HepG2 (cell line): Measurements from ENCODE around the gene EIF5A2. TPM values are rescaled to one million over a fixed set of nuclear protein-coding genes. Genes with fewer than 3 reads are reported as not detected.
A peak's percentile ranks its signal among the peaks of the same experiment; 100 is the strongest.

Experiments
- FOXK2 ChIP-seq: fragments of 450-650 bp; IDR thresholded peaks from 2 replicates; pipeline ENCODE4 v1.6.1; 2016
- IRX3 ChIP-seq: sonication (generic); formaldehyde crosslinking; IDR thresholded peaks from 2 replicates; pipeline ENCODE4 v1.8.1; 2023; ENCODE audit warnings: mild to moderate bottlenecking, low read depth, missing genetic modification reagents, borderline replicate concordance
- MED13 ChIP-seq: sonication (generic); formaldehyde crosslinking; IDR thresholded peaks from 2 replicates; pipeline ENCODE4 v1.5.0; 2020; ENCODE audit warnings: missing genetic modification reagents
- NFE2L2 ChIP-seq: fragments of 150-350 bp; IDR thresholded peaks from 2 replicates; pipeline ENCODE4 v1.6.1; 2014; ENCODE audit warnings: low read length
- PPARG ChIP-seq: conservative IDR thresholded peaks from 2 replicates; pipeline ENCODE4 v1.6.1; 2016; ENCODE audit warnings: missing biosample characterization, missing genetic modification reagents
- REXO4 ChIP-seq: sonication (generic); formaldehyde crosslinking; IDR thresholded peaks from 2 replicates; pipeline ENCODE4 v1.8.0; 2022; ENCODE audit warnings: missing genetic modification reagents, mild to moderate bottlenecking, borderline replicate concordance
- SNRNP70 ChIP-seq: fragments of 200-400 bp; formaldehyde crosslinking; IDR thresholded peaks from 2 replicates; pipeline ENCODE4 v1.6.1; 2017; ENCODE audit warnings: mild to moderate bottlenecking, low read depth, low read length, moderate library complexity
- SPEN ChIP-seq: sonication (generic); formaldehyde crosslinking; IDR thresholded peaks from 2 replicates; pipeline ENCODE4 v1.5.1; 2020; ENCODE audit warnings: low read depth, mild to moderate bottlenecking, missing genetic modification reagents
- SRSF1 ChIP-seq: fragments of 200-400 bp; formaldehyde crosslinking; optimal IDR thresholded peaks from 2 replicates; pipeline ENCODE3; 2017; ENCODE audit warnings: mild to moderate bottlenecking, low read depth, low read length, moderate library complexity
- SRY ChIP-seq: sonication (generic); formaldehyde crosslinking; IDR thresholded peaks from 2 replicates; pipeline ENCODE4 v1.8.0; 2022; ENCODE audit warnings: mild to moderate bottlenecking, missing genetic modification reagents
- TBX3 ChIP-seq: fragments of 450-650 bp; IDR thresholded peaks from 2 replicates; pipeline ENCODE4 v1.6.1; 2017; ENCODE audit warnings: antibody characterized with exemption, mild to moderate bottlenecking, inconsistent platforms, borderline replicate concordance
- TOPORS ChIP-seq: sonication (generic); formaldehyde crosslinking; IDR thresholded peaks from 2 replicates; pipeline ENCODE4 v1.8.0; 2023; ENCODE audit warnings: mild to moderate bottlenecking, missing genetic modification reagents
- ZFP62 ChIP-seq: sonication (generic); formaldehyde crosslinking; IDR thresholded peaks from 2 replicates; pipeline ENCODE4 v1.4.0; 2020; ENCODE audit warnings: missing genetic modification reagents
- ZNF10 ChIP-seq: sonication (generic); formaldehyde crosslinking; IDR thresholded peaks from 2 replicates; pipeline ENCODE4 v1.4.0; 2020; ENCODE audit warnings: mild to moderate bottlenecking, low read depth, missing genetic modification reagents, borderline replicate concordance
- ZNF549 ChIP-seq: sonication (generic); formaldehyde crosslinking; IDR thresholded peaks from 2 replicates; pipeline ENCODE4 v1.5.0; 2020; ENCODE audit warnings: missing genetic modification reagents
- ZNF879 ChIP-seq: sonication (generic); formaldehyde crosslinking; IDR thresholded peaks from 2 replicates; pipeline ENCODE4 v1.8.1; 2023; ENCODE audit warnings: missing genetic modification reagents
- ZSCAN25 ChIP-seq: sonication (generic); formaldehyde crosslinking; IDR thresholded peaks from 2 replicates; pipeline ENCODE4 v1.8.0; 2022; ENCODE audit warnings: mild to moderate bottlenecking, missing genetic modification reagents
- polyA plus RNA-seq, 8 experiments: library from polyadenylated mRNA; depleted of rRNA in 3 of 8; stranded (reverse) in 7 of 8; unstranded in 1 of 8; fragments of >200 nt; fragmentation: Illumina TruSeq in 4 of 8; extraction: Trizol in 4 of 8; gene quantifications; 2 replicates each; pipeline versions ENCODE4 v1.2.1 to v1.2.3, GENCODE V29; 2011 to 2016; ENCODE audit warnings: low read depth in 4 of 8, missing spikeins in 1 of 8, mixed read lengths in 1 of 8; ENCODE audit not compliant: insufficient read depth in 1 of 8
- total RNA-seq, 5 experiments: library from RNA; depleted of rRNA; stranded (reverse); fragments of >200 nt; fragmentation: Illumina TruSeq; extraction: Trizol; gene quantifications; 2 replicates each; pipeline ENCODE4 v1.2.3, GENCODE V29; 2016; ENCODE audit warnings: low read depth in 1 of 5
- TF ChIP-seq, protein P1 (sequence below): sonication (generic); formaldehyde crosslinking; IDR thresholded peaks from 2 replicates; pipeline ENCODE4 v1.5.0; 2020; ENCODE audit warnings: missing genetic modification reagents
- TF ChIP-seq, protein P2 (sequence below): sonication (generic); formaldehyde crosslinking; IDR thresholded peaks from 2 replicates; pipeline ENCODE4 v1.4.0; 2020; ENCODE audit warnings: mild to moderate bottlenecking, missing genetic modification reagents
- TF ChIP-seq, protein P3 (sequence below): sonication (generic); formaldehyde crosslinking; IDR thresholded peaks from 2 replicates; pipeline ENCODE4 v1.5.0; 2020; ENCODE audit warnings: mild to moderate bottlenecking, missing genetic modification reagents

EIF5A2 gene
- total and polyA plus RNA-seq, 2 of the 13 experiments (the other 11 are each of a cell fraction or from before 2014, with no cell fraction given), result 3.5 to 9.4 TPM

DNA sequence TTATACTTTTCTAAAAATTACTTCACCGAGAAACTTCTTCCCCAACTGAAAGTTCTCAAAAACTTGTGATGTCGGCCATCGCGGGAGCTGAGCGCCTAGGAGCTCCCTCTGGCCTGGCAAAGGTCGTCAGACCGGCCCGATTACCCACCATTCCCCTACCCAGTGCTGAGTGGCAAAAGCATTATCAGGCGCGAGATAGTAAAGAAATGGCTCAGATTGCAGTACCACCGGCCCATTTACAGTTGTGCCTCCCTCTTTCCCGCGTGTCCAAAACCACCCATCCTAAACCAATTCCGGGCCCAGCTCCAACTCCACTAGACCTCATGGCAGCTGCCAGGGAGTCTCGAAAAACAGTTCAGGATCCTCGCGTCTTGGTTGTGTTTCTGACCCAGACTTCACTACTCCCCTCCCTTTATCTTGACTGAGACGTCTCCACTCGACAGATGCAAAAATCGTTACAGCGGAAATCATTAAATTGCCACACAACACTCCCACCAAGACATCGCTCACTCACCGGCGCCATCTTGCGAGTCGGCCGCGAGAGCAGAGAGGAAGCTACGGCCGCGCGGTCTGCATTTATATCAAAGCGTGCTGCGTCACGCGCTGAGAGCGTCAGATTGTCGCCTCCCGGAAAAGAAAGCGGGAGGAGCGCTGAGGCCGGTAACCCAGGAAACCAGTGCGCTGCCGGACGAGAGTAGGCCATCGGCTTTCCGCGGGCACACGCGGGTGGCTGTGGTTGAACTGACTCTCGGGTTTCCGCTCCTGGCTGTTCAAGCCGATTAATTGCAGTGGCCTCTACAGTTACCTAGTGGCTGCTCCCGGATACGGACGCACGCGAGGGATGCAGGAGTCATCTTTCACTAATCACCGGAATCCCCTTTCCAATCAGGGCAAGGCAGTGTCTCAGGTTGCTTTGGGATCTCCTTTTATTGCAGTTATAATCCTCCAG, 38.5 kb downstream of the EIF5A2 start, which contains the start of gene RPL22L1 (continued):
- TF ChIP-seq, protein P1, sequence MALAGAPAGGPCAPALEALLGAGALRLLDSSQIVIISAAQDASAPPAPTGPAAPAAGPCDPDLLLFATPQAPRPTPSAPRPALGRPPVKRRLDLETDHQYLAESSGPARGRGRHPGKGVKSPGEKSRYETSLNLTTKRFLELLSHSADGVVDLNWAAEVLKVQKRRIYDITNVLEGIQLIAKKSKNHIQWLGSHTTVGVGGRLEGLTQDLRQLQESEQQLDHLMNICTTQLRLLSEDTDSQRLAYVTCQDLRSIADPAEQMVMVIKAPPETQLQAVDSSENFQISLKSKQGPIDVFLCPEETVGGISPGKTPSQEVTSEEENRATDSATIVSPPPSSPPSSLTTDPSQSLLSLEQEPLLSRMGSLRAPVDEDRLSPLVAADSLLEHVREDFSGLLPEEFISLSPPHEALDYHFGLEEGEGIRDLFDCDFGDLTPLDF (CRISPR knock-in tag), result peak; percentile 14; the same call in 1 of the 2 replicates
- TF ChIP-seq ZNF10 (CRISPR knock-in tag) (no peak), IRX3 (CRISPR knock-in tag) (no peak; the same call in 1 of the 2 replicates), SRY (CRISPR knock-in tag) (peak; percentile 89), REXO4 (CRISPR knock-in tag) (no peak), ZNF549 (CRISPR knock-in tag) (no peak), PPARG (CRISPR knock-in tag) (peak; percentile 65), TBX3 (no peak), FOXK2 (no peak), SPEN (CRISPR knock-in tag) (peak; percentile 84; the same call in 1 of the 2 replicates), MED13 (CRISPR knock-in tag) (0 out of 2 replicates have a peak, but pooled peaks have one; percentile 23), NFE2L2 (0 out of 2 replicates have a peak, but pooled peaks have one; percentile 5), TOPORS (CRISPR knock-in tag) (peak; percentile 83; the same call in 1 of the 2 replicates), ZFP62 (CRISPR knock-in tag) (no peak), SNRNP70 (no peak), SRSF1 (no peak), ZSCAN25 (CRISPR knock-in tag) (no peak; the same call in 1 of the 2 replicates), ZNF879 (CRISPR knock-in tag) (peak; percentile 85; the same call in 1 of the 2 replicates)
- TF ChIP-seq, protein P2, sequence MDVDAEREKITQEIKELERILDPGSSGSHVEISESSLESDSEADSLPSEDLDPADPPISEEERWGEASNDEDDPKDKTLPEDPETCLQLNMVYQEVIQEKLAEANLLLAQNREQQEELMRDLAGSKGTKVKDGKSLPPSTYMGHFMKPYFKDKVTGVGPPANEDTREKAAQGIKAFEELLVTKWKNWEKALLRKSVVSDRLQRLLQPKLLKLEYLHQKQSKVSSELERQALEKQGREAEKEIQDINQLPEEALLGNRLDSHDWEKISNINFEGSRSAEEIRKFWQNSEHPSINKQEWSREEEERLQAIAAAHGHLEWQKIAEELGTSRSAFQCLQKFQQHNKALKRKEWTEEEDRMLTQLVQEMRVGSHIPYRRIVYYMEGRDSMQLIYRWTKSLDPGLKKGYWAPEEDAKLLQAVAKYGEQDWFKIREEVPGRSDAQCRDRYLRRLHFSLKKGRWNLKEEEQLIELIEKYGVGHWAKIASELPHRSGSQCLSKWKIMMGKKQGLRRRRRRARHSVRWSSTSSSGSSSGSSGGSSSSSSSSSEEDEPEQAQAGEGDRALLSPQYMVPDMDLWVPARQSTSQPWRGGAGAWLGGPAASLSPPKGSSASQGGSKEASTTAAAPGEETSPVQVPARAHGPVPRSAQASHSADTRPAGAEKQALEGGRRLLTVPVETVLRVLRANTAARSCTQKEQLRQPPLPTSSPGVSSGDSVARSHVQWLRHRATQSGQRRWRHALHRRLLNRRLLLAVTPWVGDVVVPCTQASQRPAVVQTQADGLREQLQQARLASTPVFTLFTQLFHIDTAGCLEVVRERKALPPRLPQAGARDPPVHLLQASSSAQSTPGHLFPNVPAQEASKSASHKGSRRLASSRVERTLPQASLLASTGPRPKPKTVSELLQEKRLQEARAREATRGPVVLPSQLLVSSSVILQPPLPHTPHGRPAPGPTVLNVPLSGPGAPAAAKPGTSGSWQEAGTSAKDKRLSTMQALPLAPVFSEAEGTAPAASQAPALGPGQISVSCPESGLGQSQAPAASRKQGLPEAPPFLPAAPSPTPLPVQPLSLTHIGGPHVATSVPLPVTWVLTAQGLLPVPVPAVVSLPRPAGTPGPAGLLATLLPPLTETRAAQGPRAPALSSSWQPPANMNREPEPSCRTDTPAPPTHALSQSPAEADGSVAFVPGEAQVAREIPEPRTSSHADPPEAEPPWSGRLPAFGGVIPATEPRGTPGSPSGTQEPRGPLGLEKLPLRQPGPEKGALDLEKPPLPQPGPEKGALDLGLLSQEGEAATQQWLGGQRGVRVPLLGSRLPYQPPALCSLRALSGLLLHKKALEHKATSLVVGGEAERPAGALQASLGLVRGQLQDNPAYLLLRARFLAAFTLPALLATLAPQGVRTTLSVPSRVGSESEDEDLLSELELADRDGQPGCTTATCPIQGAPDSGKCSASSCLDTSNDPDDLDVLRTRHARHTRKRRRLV (CRISPR knock-in tag), result no peak
- TF ChIP-seq, protein P3, sequence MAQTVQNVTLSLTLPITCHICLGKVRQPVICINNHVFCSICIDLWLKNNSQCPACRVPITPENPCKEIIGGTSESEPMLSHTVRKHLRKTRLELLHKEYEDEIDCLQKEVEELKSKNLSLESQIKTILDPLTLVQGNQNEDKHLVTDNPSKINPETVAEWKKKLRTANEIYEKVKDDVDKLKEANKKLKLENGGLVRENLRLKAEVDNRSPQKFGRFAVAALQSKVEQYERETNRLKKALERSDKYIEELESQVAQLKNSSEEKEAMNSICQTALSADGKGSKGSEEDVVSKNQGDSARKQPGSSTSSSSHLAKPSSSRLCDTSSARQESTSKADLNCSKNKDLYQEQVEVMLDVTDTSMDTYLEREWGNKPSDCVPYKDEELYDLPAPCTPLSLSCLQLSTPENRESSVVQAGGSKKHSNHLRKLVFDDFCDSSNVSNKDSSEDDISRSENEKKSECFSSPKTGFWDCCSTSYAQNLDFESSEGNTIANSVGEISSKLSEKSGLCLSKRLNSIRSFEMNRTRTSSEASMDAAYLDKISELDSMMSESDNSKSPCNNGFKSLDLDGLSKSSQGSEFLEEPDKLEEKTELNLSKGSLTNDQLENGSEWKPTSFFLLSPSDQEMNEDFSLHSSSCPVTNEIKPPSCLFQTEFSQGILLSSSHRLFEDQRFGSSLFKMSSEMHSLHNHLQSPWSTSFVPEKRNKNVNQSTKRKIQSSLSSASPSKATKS, result no peak
